ENCODE results near the gene PRKCE. TPM values are rescaled to one million over a fixed set of nuclear protein-coding genes. Genes with fewer than 3 reads are reported as not detected.
"Not testable (repeated sequence)": the region's sequence is repeated elsewhere in the genome, so short reads cannot be mapped to it uniquely, and the experiment has no call there.

PRKCE gene
- total RNA-seq, 1 donor from 2014 or later, result 62.8 TPM

GRCh38 chr2:46181789-46182530 is 530.5 kb downstream of the PRKCE start:
- DNase-seq (ENCODE audit: low spot score in 2 of 2), result no peak
- no peak for FAIRE-seq

GRCh38 chr2:46183426-46183825 is 532.0 kb downstream of the PRKCE start:
- FAIRE-seq (no peak), DNase-seq (ENCODE audit: low spot score in 2 of 2) (no peak)

- FAIRE-seq, result no peak
- no peak for DNase-seq (ENCODE audit: low spot score in 2 of 2)
Measured at GRCh38 chr2:46184794-46185583, 533.5 kb downstream of the PRKCE start.

- no peak for DNase-seq (ENCODE audit: low spot score in 2 of 2)
- no peak for FAIRE-seq
Measured at GRCh38 chr2:46187112-46187618, 535.7 kb downstream of the PRKCE start.

- no peak for FAIRE-seq
- no peak for DNase-seq (ENCODE audit: low spot score in 2 of 2)
Measured at GRCh38 chr2:46188041-46188716, 536.7 kb downstream of the PRKCE start.

- no peak for FAIRE-seq
Measured at GRCh38 chr2:46193356-46193755, 541.9 kb downstream of the PRKCE start.

GRCh38 chr2:46193855-46194254 is 542.4 kb downstream of the PRKCE start:
- FAIRE-seq (no peak), DNase-seq (ENCODE audit: low spot score in 2 of 2) (no peak)

More at GRCh38 chr2:46193356-46193755, 541.9 kb downstream of the PRKCE start:
- no peak for DNase-seq (ENCODE audit: low spot score in 2 of 2)

DNA sequence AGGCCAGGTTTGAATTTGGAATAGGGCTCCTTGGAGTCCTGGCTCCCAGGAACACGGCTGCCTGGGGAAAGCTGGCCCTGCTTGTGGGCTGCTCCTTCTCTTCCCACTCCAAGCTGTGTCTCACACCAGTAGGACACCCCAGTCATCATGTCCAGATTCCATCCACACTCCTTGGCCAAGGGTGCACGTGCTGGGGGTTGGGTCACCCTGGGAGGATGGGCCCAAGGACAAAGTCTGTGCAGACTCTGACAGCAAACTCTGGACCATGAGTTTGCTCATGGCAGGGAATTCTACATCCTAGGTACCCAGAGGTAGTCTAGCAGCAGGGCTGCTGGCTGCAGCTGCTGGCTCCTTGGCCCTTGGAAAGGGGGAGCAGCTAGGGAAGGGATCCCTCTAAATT is 543.4 kb downstream of the PRKCE start:
- FAIRE-seq, result no peak

GRCh38 chr2:46195819-46196218 is 544.3 kb downstream of the PRKCE start:
- FAIRE-seq, result no peak
- no peak for DNase-seq (ENCODE audit: low spot score in 2 of 2)

More for the DNA sequence above, 543.4 kb downstream of the PRKCE start:
- DNase-seq (ENCODE audit: low spot score in 2 of 2), result no peak

DNA sequence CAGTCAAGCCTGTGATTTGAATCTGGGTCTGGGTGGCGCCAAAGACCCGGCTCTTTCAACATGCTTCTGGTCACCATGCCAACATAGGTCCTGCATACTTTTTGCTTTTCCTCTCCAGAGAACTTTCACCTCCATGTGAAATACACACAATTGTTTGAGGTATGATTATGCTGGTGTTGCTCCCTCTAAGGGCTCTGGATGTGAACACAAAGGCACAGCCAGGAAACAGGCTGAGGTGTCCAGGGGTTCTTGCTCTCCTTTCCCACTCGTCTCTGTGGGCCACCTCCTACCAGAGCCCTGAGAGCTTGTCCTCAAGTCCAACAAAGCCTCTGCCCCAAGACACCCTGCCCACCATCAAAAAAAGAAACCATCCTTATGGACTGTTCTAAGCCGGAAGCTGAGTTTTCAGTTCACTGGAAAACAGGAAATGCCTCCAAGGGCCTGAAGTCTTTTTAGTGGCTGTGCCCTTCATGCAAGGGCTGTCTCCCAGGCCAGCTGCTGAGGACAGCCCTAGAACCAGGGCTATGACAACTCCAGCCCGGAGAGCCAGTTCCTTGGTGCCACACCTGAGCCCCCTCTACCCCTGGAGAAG is 545.5 kb downstream of the PRKCE start:
- DNase-seq (ENCODE audit: low spot score in 2 of 2) (no peak), FAIRE-seq (no peak)

GRCh38 chr2:46197672-46198071 is 546.2 kb downstream of the PRKCE start:
- FAIRE-seq (no peak), DNase-seq (ENCODE audit: low spot score in 2 of 2) (no peak)

DNA sequence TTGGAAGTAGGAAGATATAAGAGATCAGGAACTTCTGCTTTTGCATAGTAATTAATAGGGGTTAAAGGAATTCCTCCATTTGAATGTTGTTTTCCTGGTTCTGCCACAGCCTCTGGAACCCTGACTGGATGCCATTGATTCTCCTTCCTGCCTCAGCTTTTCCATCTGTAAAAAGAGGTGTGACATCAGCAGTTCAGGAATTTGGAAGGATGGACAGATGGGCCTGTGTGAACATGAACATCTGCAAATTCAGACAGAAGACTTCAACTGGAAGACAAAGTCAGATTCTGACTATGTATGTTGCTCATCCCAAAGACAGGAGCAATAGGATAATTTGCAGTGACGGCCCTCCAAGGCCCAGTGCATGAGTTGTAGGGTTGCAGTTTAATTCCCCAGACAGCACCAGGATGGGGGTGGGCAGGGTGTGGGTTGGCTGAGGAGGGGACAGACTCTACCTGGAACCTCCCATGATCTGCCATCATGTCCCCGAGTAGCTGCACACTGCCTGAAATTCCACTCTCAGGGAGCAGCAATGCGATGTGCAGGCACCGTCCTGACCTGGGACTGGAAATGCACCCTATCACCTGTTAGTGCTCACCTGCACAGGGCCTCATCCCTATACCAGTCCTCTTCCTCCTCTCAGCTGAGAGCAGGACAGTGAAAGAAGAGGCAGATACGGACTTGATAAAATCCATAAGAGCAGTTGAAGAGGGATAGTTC is 546.8 kb downstream of the PRKCE start:
- DNase-seq (ENCODE audit: low spot score in 2 of 2) (no peak), FAIRE-seq (no peak)

GRCh38 chr2:46198966-46199365 is 547.5 kb downstream of the PRKCE start:
- DNase-seq (ENCODE audit: low spot score in 2 of 2) (no peak), FAIRE-seq (no peak)

DNA sequence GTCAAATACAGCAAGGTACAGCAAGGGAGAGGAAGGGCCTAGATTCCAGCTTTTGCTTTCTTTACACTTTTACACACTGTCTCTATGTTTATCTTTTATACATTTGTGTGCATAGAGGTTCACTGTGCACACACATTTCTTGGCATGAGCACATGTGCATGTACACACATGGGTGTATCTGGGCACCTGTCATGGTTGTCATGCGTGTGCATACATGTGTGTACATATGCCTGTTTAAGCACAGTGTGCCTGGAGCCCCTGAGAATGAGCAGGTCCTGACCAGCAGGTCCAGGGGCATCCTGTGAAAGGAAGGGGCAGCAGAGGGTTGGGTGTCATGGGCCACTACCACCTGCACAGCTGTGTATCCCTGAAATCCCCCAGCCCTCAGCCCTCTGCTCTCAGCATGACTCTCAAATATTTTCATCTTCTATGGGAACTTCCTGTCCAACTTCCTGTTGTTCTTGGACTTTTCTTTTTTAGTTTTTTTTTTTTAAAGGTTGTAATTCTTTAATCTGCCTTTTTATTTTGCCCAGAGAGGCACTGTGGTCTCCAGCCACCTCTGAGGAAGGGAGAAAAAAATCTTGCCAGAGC is 548.7 kb downstream of the PRKCE start:
- peak in 1 of 2 donors; percentile 1 for DNase-seq (ENCODE audit: low spot score in 2 of 2)
- FAIRE-seq, result no peak

- no peak for DNase-seq (ENCODE audit: low spot score in 2 of 2)
- FAIRE-seq, result no peak
Measured at GRCh38 chr2:46200861-46201605, 549.6 kb downstream of the PRKCE start.

DNA sequence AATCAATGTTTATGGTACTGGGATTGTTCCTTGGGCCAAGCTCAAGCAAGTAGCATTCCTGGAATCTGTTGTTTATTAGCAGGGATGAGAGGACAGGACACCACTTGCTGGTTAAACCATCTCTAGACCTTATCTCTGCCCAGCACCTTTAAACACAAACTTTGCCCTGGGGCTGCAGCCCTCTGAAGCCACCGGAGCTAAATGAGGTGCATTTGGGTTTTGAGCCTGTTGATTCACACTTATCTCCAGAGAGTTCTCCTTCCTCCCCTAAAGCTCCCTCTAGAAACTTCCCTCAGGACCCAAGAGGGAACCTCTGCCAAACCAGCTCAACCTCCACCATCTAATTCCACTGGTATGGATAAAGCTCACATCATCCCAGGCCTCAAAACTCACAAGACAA is 551.0 kb downstream of the PRKCE start:
- DNase-seq (ENCODE audit: low spot score in 2 of 2) (no peak), FAIRE-seq (no peak)

- no peak for DNase-seq (ENCODE audit: low spot score in 2 of 2)
- FAIRE-seq, result no peak
Measured at GRCh38 chr2:46202987-46203386, 551.5 kb downstream of the PRKCE start.

DNA sequence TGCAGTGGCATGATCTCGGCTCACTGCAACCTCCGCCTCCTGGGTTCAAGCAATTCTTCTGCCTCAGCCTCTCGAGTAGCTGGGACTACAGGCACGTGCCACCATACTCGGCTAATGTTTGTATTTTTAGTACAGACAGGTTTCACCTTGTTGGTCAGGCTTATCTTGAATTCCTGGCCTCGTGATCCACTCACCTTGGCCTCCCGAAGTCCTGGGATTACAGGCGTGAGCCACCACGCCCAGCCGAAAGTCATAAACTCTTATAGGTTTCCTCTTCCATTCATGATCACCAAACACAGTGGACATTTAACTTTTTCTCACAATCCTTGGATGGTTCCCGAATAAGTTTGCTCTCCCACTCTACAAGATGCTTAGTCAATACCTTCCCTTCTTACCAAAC is 552.2 kb downstream of the PRKCE start:
- DNase-seq (ENCODE audit: low spot score in 2 of 2); FAIRE-seq: not testable (repeated sequence)

DNA sequence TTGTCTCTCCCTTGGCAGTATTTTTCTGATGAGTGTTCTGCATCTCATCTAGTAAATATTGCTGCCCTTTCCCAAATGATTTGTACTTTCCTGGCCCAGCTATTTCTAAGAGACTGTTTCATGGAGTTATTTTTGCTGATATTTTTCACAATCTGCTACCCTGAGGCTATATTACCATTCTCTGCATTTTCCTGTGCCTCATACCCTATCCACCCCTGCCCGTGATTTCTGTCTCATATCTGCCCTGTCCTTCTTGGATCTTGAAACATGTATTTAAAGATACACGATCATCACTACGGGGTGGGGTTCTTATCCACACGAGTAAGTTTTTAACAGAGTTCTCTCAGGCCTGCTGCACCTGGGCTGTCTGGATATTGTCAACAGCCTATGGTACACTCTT is 556.1 kb downstream of the PRKCE start:
- DNase-seq (ENCODE audit: low spot score in 2 of 2), result no peak
- FAIRE-seq, result no peak

Data from frontal cortex (tissue), 4 donors.